A673 (cell line): ENCODE results near the gene NPR3. TPM values are rescaled to one million over a fixed set of nuclear protein-coding genes. Genes with fewer than 3 reads are reported as not detected.

Source experiments
- BruUV-seq: library from RNA; stranded (reverse); fragments of 400-500 nt; replicated peaks from 2 replicates; lab custom pipeline; 2021; lab: Mats Ljungman, UMichigan
- CTCF ChIA-PET: fragments of 300-600 bp; sonication (Branson Sonifier 250); formaldehyde crosslinking; loops from one replicate; lab custom pipeline; 2022; ENCODE audit warnings: antibody characterized with exemption; lab: Charles Lee
- POLR2A ChIA-PET: fragments of 300-600 bp; sonication (Branson Sonifier 250); formaldehyde crosslinking; loops from one replicate; lab custom pipeline; 2022; ENCODE audit warnings: antibody characterized with exemption; ENCODE audit not compliant: low non-redundant PET; lab: Charles Lee
- DNase-seq: peaks from one replicate; pipeline ENCODE4 v3.0.0-alpha.2; 2015; ENCODE audit warnings: low spot score
- H3K27ac ChIP-seq: fragments of 200-600 bp; sonication (generic); 2 replicates; pipeline ENCODE4 v1.5.1; 2016; ENCODE audit warnings: mixed run types, low read depth, mild to moderate bottlenecking, mixed read lengths, antibody characterized with exemption, low read length; ENCODE audit not compliant: poor library complexity, severe bottlenecking
- H3K27me3 ChIP-seq: fragments of 200-600 bp; sonication (generic); replicated peaks from 2 replicates; pipeline ENCODE4 v1.6.1; 2017; ENCODE audit warnings: mixed run types, low read depth, mild to moderate bottlenecking, mixed read lengths, antibody characterized with exemption, low read length; ENCODE audit not compliant: insufficient read depth, poor library complexity
- H3K36me3 ChIP-seq: fragments of 200-600 bp; sonication (generic); 2 replicates; pipeline ENCODE4 v1.6.1; 2016; ENCODE audit warnings: mixed run types, mild to moderate bottlenecking, mixed read lengths, antibody characterized with exemption, low read length; ENCODE audit not compliant: insufficient read depth, poor library complexity, severe bottlenecking
- H3K4me1 ChIP-seq: fragments of 200-600 bp; sonication (generic); 2 replicates; pipeline ENCODE4 v1.6.1; 2017; ENCODE audit warnings: mixed run types, mild to moderate bottlenecking, mixed read lengths, antibody characterized with exemption, low read length; ENCODE audit not compliant: insufficient read depth, poor library complexity, severe bottlenecking
- H3K4me3 ChIP-seq: fragments of 200-600 bp; sonication (generic); 2 replicates; pipeline ENCODE4 v1.5.1; 2016; ENCODE audit warnings: low read depth, mixed run types, mild to moderate bottlenecking, mixed read lengths, low read length; ENCODE audit not compliant: poor library complexity, severe bottlenecking
- H3K9me3 ChIP-seq: fragments of 200-600 bp; sonication (generic); 2 replicates; pipeline ENCODE4 v1.6.1; 2016; ENCODE audit warnings: mixed run types, low read depth, mild to moderate bottlenecking, mixed read lengths, antibody characterized with exemption, low read length; ENCODE audit not compliant: poor library complexity, severe bottlenecking
- EZH2 ChIP-seq: fragments of 200-600 bp; sonication (generic); IDR thresholded peaks from 2 replicates; pipeline ENCODE4 v1.6.1; 2017; ENCODE audit warnings: borderline replicate concordance, low read depth, mild to moderate bottlenecking, mixed read lengths, antibody characterized with exemption, low read length; ENCODE audit not compliant: poor library complexity, severe bottlenecking
- intact Hi-C: fragments of 100-400 bp; cut with micrococcal nuclease; formaldehyde crosslinking; loops from one replicate; pipeline ENCODE4 v1.10.0; 2022; ENCODE audit not compliant: unreplicated experiment
- total RNA-seq: library from RNA; stranded (reverse); gene quantifications from 2 replicates; pipeline ENCODE4 v1.2.3, GENCODE V29; 2021
- TF ChIP-seq, protein P1 (sequence below): fragments of 300-800, 200-600 bp; sonication (generic); conservative IDR thresholded peaks from 2 replicates; pipeline ENCODE4 v1.5.1; 2017; ENCODE audit warnings: low read depth, mild to moderate bottlenecking, antibody characterized with exemption, low read length, moderate library complexity, mixed read lengths

The NPR3 gene
- total RNA-seq, 1 experiment from 2014 or later = 5.3 TPM

DNA sequence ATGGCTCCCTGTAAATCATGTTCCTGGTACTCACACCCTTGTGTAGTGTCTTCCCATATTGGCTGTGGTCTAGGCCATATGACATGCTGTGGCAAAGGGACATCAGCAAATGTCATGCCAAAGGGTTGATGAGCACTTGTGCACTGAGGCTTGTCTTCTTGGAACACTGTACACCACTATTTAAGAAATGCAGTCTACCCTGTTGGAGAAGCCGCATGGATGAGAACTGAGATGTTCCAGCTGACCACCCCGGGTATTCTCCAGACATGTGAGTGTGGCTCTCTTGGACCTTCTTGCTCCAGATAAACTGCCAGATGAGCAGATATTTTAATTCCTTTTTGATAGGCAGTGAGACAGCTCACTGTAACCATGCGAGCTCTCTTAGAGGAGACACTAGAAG lies 20.5 kb upstream of the NPR3 start:
- Histone ChIP-seq H3K36me3 (no peaks in the 10 kb centered on the region), H3K9me3 (no peaks in the 10 kb centered on the region), H3K27me3 (no peaks in the 10 kb centered on the region), H3K27ac (no peak overlapping the region), H3K4me1 (peaks cover 6% of the 10 kb centered on the region), H3K4me3 (no peak overlapping the region)
- ChIA-PET CTCF (interaction anchor here (0.7 kb wide), 1 partner anchor 60 kb away, joined by 4 read pairs; no protein-coding TSS in a partner anchor), POLR2A (no interaction called here)
- TF ChIP-seq EZH2 = no peak
- TF ChIP-seq, protein P1, sequence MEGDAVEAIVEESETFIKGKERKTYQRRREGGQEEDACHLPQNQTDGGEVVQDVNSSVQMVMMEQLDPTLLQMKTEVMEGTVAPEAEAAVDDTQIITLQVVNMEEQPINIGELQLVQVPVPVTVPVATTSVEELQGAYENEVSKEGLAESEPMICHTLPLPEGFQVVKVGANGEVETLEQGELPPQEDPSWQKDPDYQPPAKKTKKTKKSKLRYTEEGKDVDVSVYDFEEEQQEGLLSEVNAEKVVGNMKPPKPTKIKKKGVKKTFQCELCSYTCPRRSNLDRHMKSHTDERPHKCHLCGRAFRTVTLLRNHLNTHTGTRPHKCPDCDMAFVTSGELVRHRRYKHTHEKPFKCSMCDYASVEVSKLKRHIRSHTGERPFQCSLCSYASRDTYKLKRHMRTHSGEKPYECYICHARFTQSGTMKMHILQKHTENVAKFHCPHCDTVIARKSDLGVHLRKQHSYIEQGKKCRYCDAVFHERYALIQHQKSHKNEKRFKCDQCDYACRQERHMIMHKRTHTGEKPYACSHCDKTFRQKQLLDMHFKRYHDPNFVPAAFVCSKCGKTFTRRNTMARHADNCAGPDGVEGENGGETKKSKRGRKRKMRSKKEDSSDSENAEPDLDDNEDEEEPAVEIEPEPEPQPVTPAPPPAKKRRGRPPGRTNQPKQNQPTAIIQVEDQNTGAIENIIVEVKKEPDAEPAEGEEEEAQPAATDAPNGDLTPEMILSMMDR = no peak
- intact Hi-C loops = no loop called here
- BruUV-seq = no TSS peak
- no peak for DNase-seq

DNA sequence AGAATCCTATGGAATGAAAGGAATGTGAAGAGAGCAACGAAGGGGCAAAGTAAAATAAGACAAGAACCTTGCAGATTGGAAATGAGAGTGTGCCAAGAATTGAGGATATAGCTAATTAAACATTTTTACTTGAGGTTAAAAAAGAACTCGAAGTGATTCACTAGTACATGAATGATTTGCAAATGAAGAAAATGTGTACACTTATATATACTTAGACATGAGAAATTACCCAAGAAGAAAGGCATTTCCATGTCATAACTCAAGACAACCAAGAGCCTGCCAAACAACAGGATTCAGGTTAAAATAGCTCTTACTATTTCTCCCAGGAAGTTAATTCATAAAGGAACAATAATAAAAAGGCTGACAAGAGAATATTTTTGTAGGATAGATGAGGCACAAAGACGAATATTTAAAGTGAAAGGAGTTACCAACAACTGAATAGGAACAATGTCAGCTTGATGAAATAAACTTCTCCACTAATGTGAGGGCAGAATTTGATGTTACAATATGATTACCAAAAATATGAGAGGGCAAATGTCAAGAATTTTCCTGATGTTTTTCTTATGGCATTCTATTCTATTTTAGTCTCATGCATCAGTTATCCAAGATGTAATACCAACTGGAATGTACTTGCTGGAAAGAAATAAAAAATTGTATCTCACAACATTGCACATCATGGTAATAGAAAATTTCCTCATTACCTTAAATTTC lies 18.9 kb upstream of the NPR3 start:
- Histone ChIP-seq H3K4me3 (no peak overlapping the region), H3K27me3 (no peaks in the 10 kb centered on the region), H3K9me3 (peaks cover 3% of the 10 kb centered on the region), H3K4me1 (peaks cover 6% of the 10 kb centered on the region), H3K36me3 (no peaks in the 10 kb centered on the region), H3K27ac (no peak overlapping the region)
- BruUV-seq = no TSS peak
- CTCF ChIA-PET = no interaction called here
- TF ChIP-seq, protein P1 = no peak
- TF ChIP-seq EZH2 = no peak
- DNase-seq = no peak
- intact Hi-C loops = no loop called here
- POLR2A ChIA-PET = no interaction called here

DNA sequence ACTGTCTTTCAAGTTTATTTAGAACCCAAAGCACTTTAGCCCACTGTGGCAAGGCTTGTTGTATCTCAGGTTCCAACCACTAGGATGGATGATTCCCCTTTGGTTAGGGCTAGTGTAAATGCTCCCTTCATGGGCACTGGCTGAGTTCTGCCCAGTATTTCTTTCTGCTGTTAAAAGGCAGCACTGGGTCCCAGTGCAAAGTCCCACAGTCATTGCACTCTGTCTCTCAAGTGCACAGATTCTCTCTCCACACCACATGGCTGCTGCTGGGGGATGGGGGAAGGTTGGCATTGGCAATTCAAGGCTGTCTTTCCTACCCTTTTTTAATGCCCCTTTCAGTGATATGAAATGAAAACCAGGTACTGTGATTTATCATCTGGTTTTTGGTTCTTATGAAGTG lies 7.2 kb upstream of the NPR3 start:
- Histone ChIP-seq H3K36me3 (no peaks in the 10 kb centered on the region), H3K4me1 (no peaks in the 10 kb centered on the region), H3K27ac (no peak overlapping the region), H3K27me3 (no peaks in the 10 kb centered on the region), H3K9me3 (no peaks in the 10 kb centered on the region), H3K4me3 (no peak overlapping the region)
- intact Hi-C loops = no loop called here
- no peak for DNase-seq
- ChIA-PET CTCF (no interaction called here), POLR2A (no interaction called here)
- BruUV-seq = no TSS peak
- no peak for TF ChIP-seq EZH2
- TF ChIP-seq, protein P1 = no peak
